GM18517 (cell line): Measurements from ENCODE around the gene THSD4.

Experiments
- ATAC-seq: cut with Tn5 transposase; IDR thresholded peaks from one replicate; pipeline ENCODE4 v1.9.1; 2021; ENCODE audit warnings: mild to moderate bottlenecking, moderate library complexity; ENCODE audit not compliant: unreplicated experiment

THSD4 gene

DNA sequence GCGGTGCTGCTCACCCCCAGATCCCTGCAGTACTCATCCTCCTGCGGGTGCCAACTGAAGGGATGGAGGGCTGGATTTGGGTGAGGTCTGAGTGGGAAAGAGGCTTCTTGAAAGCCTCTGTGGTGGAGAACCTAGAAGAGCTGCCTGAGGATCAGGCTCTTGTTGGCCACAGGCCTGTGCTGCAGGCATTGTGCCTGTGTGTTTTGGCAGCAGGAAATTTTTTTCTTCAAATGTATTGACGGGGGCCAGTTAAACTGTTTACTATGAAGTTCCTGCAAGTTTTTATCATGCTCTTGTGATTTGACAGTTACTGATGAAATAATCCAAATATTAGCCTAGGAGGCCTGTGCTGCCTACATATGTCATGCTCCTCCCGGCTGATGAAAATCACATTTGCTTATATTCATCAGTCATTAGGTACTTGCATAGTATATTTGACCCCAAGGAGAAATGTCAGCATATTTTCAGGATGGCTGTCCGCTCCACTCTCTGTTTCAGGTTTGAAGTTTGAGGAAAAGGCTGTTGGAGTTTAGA, 103.1 kb downstream of the THSD4 start:
- ATAC-seq, result no peak

DNA sequence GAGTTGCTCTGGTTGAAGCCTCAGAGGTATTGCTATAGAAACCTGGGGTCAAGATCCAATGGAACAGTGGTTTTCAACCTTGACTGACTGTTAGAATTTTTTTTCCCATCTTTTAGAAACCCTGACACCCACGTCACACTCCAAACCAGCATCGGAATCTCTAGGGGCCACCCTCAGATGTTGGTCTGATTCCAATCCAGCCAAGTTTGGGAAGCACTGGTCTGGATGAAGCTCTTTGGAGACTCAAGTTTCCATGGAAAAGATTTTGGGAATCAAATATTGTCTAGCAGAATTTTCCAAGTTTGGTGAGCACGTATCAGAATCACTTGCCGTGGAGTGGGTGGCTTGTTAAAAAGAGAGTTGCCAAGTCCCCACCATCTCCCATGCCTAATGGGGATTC, 103.8 kb downstream of the THSD4 start:
- ATAC-seq, result no peak

DNA sequence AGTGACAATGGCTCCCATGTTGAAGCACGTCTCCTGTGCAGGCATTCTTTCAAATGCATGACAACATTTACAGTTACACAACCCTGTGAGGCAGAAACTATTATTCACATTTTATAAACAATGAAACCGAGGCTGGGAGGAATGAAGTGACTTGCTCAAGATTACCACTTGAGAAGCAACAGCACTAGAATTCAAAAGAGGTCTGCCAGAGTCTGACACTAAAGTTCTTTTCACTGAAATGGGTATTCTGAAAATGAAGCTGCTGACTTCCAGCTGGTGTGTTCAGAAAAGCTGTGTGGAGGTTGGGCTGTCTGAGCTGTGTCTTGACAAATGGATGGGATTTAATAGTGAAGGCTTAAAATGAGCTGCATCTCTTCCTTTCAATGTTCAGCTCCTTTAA, 104.4 kb downstream of the THSD4 start:
- ATAC-seq, result no peak

DNA sequence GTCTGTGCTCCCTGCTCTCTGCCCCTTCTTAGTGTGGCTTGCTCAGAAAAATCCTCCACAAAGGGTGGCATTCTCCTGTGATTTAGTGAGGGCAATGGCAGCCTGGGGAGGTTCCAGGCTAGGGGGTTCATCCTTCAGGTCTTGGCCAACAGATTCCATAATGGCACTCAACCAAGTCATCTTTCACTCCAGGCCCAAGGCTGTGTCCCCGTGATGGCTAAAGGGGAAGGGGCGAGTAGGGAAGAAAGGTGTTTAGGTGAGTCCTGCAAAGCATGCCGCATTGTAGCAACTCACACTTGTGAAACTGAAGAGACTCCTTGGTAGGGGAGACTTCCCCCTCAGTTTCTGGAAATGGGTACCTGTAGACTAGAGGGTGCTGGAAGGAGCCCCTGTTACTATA, 105.6 kb downstream of the THSD4 start:
- no peak for ATAC-seq

DNA sequence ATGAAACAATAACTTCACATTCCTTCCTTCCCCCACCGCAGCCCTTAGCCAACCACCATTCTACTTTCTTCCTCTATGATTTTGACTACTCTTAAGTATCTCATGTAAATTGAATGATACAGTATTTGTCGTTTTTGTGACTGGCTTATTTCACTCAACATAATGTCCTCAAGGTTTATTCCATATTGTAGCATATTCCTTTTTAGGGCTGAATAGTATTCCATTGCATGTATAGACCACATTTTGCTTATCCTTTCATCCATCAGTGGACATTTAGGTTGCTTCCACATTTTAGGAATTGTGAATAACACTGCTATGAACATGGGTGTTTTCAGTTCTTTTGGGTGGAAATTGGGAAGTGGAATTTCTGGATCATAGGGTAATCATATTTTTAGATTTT, 106.1 kb downstream of the THSD4 start:
- ATAC-seq, result no peak

DNA sequence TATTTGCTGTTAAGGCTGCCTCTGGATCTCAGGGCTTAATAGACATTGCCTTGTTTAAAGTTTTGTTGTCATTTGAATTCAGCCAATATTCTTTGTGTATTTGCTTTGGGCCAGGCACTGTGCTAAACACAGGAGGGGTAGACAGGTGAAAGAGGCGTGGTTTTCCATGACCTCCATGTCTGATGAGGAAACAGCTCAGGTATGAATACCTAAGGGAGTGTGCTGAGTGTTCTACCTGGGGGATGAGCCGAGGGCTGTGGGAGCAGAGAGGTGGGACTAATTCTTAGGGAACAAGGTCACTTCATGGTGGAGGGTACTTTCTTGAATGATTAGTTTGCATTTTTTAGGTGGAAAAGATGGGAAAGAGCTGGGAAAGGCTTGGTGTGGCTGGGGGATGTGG, 108.2 kb downstream of the THSD4 start:
- no peak for ATAC-seq

DNA sequence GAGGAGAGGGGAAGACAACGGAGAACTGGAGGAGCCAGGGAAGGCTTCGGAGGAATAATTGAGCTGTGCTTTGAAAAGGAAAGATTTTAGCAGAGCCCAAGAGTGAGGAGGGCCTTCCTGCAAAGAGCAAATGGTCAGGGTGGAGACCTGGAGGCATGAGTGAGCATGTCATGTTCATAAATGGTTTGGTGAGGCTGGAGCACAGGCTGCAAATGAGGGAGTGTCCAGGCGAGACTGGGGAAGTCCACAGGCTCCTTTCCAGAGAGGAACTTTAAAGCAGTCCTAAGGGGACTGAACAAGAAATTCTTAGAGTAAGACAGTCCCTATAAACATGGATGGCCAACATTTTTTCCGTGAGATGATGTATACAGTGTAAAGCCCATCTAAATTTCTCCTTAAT, 108.8 kb downstream of the THSD4 start:
- no peak for ATAC-seq

DNA sequence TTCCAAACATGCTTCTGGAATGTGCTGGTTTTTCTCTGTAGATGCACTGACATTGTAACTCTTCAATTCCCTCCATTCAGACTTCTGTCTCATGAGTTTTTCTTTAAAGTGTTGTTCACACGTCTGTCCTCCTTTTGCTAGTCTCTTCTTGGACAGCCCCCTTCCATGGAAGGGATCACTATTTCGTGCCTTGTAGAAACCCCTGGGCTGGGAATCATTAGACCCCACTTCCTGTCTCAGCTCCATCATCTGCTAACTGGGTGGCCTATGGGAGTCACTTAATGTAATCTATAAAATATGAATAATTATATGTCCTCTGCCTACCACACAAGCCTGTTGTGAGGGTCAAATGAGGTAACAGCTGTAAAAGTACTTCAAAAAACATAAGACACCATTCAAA, 110.6 kb downstream of the THSD4 start:
- ATAC-seq, result no peak

DNA sequence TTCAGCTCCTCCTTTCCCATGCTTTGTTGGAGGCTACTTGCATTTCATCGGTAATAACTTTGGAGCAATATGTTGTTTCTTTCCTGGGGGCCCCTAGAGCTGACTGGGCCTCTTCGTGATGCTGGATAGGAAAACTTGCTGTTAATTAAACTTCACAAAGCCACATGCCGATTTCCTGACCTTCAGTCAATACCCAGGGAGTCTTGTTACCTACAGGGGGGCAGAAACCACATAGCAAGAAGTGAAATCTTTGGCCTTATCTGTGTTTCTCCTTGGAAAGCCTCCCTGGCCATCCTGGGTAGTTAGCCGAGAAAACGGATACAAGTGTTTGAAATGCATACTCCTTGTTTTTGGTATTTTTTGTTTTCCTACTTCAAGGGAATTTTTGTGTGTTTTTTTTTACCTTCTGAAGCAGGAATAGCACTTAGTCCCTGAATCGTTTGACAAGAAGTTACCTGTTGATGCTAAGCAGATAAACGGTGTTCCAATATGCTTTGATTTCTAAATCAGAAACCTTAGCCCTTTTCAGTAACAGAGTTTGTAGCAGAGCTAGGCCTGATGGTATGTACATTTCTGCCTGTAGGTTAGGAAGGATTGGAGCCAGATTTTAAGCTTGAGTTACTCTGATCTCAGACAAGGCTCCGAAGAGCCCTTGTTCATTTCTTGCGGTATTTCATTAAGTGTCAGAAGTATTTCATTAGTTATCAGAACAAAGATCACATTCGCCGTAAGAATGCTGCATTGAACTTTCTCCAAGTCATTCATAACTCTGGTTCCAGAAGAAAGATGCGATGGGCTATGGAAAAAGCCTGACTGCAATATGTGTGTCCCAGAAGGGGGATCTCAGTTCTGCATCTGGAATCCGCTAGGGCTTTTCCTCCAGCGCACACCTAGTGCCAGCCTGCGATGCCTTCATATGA, 111.5 kb downstream of the THSD4 start:
- ATAC-seq, result no peak

DNA sequence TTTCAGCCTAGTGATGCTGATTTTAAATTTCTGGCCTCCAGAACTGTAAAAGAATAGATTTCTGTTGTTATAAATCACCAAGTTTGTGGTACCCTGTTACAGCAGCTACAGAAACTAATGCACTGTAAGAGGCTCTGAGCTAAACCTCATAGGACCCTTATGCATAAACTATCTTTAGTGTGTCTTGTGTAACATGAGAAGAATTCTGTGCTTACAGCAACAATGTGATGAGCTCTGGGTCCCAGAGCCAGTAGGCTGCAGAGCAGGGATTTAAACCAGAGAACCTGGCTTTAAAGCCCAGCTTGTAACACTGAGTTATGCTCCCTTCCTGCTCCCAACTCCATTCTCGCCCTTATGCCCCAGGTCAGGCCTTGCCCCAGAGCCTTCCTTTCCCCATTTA, 113.1 kb downstream of the THSD4 start:
- ATAC-seq, result no peak

DNA sequence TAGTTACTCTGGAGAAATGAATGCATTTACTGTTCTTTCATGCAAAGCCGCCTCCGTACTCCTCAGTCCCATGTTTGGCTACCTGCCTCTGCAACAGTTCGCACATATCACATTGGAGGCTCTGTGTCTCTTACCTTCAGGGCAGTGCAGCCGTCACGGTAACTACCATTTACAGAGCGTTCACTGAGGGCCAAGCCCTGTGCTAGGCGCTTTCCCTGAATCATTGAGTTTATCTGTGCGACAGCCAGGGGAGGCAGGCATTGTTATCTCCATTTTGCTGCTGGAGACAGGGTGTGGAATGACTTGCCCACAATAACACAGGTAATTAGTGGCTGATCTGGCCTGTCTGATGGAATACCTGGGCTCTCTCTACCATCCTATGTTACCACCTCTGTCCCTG, 115.0 kb downstream of the THSD4 start:
- ATAC-seq, result no peak

DNA sequence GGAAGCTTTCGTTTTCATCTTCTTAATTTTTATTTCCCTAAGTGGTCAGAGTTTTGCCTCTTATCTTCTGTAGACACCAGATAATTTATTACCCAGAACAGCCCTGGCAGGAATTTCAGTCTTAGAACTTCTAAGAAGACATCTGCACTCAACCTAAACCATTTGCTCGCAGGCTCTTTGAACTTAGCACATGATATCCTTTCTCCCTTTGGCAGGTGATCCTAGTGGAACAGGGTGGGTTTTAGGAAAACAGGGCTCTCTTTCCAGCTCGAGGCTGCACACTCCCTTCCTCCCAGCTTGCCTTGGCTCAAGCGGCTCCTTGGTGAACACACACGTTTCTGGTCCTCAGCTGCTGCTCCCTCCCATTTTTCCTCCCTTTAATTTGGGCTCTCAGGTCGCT, 116.5 kb downstream of the THSD4 start:
- ATAC-seq, result no peak

DNA sequence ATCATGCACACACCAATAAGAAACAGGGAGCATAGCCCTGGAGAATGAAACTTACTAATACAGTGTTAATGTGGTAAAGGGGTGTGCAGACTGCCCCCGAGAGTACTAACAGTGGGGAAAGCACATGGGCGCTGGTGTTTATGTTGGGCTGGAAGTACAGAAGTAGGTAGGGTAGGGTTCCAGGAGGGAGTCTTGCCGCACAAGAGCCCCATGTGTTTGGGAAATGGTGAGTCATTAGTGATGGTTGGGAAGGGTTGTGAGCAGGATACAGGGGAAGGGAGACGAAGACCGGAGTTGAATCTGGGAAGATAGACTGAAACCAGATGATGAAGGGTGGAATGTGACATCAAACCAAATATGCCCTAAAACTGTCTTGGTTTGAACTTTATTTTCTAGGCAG, 117.1 kb downstream of the THSD4 start:
- no peak for ATAC-seq

DNA sequence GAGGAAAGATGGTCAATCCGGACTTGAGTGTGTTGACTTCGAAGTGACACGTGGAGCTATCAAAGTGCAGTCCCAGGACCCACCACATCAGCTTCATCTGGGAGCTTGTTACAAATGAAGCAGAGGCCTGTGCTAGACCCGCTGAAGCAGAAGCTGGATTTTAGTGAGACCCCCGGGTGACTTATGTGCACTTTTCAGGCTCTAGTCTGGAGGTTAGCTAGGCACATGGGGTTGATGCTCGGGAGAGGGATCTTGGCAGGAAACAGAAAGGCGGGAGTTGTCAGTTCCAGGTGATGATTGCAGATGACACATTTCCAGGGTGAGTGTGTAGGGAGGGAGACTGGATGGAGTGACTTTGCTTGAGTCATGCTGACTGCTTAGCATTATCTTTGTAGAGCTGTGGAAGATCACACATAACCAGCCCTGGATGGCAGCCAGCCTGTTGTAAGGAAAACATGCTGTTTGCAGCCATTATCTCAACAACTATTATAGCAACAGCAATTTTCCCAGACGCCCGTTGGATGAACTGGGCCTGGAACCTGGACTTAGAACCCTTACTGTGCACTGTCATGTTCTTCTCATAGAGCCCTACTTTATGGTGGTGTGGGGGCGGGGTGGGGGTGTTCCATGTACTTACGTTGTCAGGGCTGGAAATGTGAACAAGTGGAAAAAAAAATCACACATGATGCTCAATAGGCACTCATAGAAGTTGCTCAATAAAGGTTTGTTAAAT, 122.4 kb downstream of the THSD4 start:
- no peak for ATAC-seq

DNA sequence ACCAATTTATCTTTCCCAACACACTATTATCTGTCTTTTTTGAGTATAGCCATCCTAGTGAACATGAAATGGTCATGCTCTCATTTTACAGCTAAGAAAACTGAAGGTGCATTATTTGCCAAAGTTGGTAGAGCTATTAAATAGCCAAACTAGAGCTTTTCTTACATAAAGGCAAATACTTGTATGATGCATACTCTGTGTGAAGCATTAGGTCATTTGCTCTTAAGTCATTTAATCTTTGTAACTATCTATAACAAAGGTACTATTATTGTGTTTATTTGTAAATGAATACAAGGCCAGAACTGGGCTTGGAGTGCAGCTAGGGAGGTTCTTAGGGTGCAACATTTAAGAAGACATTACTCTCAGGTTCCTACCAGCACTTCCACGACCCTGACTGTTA, 123.7 kb downstream of the THSD4 start:
- no peak for ATAC-seq

DNA sequence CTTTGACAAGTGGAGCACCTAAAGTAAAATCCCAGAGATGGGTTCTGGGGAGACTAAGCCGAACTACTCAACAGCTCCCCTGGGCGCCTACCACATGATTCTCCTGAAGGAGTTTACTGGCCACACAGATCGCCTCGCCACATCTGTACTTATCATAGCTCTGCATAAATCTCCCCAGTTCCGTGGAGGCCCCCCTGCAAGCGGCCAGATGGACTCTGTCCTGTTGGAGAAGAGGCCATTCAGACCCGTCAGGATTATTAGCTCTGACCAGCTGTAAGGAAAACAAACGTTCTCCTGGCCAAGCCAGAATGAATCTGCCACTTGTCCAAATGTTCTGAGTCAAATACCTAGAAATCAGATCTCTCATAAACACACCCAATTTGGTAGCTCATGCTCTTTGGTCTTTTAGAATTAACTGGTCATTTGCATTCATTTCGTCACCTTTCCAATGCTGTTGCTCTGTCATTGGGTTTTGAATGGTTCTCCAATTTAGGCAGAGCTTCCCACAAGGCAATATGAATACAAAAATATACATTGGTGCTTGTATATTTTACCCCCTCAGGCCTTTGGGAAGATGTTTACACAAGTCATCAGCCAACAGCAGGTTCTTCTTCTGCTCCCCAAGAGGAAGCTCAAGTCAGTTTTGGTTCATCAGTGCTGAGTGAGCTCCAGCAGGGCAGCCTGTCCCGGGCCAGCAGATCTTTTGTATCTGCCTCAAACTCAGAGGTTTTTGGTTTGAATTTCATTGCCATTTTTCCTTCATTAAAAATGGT, 124.5 kb downstream of the THSD4 start:
- ATAC-seq, result no peak

DNA sequence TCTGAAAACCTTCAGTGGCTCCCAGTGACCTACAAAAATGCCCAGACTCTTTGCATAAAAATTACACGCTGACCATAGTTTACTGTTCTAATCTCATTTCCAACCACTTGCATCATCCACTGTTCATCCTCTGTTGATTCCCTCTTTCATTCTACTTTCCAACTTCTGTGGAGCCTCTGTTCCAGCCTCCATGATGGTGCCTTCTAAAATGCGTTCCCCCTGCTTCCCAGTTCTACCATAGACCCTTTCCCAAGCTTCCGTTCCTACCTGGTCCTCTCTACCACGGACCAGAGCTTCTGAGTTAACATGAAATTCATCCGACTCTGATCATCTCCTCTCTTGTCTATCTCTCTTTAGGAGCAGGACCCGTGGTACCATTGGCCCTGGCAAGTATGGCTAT, 127.0 kb downstream of the THSD4 start:
- no peak for ATAC-seq

DNA sequence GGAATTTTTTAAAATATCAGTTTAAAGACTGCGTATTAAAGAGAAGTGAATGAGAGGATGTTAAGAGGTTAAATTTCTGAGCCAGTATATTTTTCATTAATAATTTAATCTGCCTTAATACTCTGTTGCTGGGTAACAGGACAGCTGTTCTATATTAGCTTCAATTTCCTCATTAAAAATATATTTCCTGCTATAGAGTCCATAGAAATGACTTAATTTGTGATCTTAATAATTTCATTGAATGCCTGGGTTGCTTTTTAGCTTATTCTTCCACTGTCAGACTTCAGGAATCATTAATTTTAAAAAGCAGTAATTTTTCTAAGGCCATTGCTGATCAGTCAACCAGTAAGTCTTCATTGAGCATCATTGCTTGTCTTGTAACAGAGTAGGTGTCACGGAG, 129.0 kb downstream of the THSD4 start:
- ATAC-seq, result no peak

DNA sequence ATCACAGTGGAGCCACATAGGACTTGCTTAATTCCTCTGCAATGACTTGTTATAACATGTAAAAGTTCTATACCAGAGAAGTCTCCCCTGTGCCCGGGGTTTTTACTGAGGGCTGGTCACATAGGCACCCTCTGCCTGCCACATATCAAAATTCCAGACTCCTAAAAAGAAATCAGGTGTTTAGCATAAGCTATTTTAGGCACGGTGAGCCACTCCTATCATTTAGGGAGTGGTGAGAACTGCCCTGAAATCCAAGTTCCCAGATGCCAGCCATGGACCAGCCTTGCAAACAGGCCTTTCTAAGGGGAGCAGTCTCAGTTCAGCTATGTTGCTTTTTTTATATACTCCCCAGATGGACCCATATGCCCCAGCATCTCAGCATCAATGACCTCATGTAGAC, 130.3 kb downstream of the THSD4 start:
- ATAC-seq, result no peak

DNA sequence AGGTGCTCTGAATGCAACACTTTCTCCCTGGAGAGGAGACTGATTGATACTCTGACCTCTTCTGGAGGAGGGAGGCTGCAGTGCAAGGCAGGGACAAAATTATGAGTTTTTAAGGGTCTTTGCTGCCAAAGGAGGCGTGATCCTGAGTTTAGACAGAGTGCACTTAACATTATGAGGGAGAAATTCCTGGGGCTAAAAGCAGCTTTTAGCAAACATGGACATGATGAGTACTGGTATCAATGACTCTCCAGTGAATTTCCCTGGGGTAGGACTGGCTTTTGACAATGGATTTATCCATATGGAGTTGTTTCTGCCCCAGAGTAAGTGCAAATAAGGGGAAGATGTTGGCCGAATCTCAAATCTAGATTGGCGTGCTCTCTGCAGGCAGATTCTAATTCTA, 133.1 kb downstream of the THSD4 start:
- ATAC-seq, result no peak

DNA sequence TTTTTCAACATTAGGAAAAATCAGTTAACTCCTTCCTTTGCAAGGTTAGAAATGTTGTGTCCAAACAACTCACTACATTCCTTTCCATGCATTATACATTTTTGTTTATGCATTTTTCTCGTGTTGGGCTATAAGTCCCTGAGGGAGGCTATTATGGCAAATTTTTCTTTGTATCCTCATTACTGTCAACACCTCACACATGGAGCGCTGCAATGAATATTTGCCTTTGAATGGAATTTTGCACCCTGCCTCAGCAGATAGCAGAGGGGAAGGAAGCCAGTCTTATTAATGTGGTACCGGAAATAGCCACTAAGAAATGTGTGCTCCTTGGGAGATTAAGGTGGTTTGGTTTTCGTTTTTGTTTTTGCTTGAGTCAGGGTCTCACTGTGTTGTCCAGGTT, 134.7 kb downstream of the THSD4 start:
- ATAC-seq, result no peak
